Hematopoietic multipotent progenitor cell treated with erythropoietin and hydrocortisone succinate and interleukin-3 and kit ligand, for 8 days (in vitro differentiated cells): ENCODE measurements around the gene EYA3.

Source experiments
- DNase-seq: peaks from one replicate; pipeline ENCODE4 v3.0.0-alpha.2; 2015

EYA3 gene

DNA sequence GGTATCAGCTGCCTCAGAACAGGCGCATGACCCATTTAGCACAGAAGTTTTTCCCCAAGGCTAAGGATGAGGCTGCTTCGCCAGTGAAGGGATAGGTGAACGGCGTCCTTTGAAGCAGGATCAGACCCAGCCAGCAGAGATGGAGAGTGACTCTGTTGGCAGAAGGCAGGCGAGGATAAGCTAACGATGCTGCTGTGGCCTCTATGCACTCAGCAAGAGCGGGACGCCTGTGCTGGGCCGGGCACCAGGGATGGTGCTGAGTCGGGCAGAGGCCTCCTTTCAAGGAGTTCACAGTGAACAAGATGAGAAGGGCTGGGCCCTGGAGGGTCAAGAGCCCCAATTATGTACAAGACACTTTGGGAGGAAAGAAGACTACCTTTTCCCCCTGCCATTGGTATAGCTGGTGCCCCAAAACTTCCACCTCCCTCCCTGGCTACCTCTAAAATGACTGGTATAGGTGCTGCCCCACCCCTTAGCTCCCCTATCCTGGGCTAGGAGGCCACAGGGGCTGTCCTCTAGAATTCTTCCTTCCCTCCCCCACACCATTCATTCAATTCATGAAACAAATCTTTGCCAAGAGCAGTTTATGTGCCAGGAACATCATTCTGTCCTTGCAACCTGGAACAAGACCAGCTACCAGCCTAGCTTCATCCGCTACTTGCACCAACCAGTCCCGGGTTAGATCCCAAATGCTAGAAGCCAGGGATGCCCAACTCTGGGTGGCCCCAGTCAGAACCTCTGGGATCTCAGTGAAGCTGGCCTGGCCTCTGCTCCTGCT lies 121.1 kb downstream of the EYA3 start:
- no peak for DNase-seq

GRCh38 chr1:27966402-27967105 lies 121.9 kb downstream of the EYA3 start:
- no peak for DNase-seq

- DNase-seq: no peak
Observed at GRCh38 chr1:27963393-27963792, 125.0 kb downstream of the EYA3 start.

DNA sequence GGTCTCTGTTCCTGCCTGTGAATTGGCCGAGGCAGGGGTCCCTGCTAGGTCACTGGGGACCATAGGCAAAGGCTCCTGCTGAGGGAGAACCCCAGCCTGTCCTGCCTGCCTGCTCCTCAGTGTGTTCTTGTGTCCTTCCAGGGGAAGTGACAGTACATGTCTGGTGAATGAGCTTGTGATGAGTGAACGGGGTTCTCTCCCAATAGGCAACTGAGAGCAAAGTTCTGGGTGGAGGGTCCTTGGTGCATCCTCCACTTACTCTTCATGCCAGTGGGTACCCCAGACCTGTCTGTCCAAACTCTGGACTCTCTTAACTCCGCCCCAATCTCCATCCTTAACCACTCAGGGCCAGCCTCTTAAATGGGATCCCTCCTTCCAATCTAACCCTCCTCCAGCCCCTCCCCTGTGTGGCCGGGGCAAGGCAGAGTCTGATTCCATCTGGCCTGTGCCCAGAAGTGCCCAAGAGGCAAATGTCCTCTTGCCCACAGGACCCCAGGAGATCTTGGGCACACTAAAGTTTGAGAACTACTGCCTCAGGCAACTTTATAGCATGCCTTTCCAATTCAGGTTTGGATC lies 126.7 kb downstream of the EYA3 start:
- no peak for DNase-seq

DNA sequence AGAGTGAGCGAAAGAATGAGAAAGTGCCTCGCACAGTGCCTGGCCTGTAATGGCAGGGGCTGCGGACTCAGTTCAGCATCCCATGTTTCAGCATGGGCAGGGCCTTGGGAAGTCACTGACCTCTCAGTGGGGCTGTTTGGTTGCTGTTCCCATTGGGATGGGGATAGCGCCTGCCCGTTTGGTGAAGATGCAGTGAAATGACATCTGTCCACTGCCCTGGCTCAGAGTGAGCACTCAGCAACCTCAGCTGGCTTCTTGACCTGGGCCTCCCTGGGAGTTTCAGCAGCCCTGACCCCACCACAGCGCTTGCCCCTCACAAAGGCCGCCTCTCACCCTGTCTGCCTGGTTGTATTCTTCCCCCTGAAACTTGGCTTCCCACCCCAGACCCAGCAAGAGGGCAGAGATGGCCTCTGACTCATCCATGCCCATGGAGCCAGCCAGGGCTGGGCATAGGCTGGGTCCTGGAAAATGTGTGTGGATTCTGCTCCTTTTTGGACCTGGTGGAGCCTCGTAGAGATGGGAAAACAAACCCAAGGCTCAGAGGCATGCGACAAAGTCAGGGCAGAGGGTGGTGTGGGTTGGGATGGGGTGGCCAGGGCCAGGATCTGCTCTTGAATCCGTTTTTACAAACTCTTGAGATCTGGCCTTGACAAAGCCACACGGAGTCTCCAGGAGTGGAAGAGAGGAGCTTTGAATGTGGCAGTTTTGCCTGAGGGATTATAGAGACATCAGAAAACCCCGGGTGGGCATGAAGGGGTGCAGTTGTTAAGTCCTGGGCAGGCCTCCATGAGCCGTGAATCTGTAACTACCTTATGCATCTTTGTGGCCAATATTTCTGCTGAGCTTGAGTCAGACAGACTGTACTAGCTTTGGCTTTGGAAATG lies 127.4 kb downstream of the EYA3 start:
- no peak for DNase-seq

GRCh38 chr1:27959792-27960603 lies 128.4 kb downstream of the EYA3 start, which contains the start of gene XKR8:
Gene XKR8 (plus strand): TSS chr1:27959973. CDS start chr1:27960070, 97 bp downstream.
- DNase-seq: peak; percentile 83

- DNase-seq: no peak
Observed at GRCh38 chr1:27958513-27958912, 129.9 kb downstream of the EYA3 start.

DNA sequence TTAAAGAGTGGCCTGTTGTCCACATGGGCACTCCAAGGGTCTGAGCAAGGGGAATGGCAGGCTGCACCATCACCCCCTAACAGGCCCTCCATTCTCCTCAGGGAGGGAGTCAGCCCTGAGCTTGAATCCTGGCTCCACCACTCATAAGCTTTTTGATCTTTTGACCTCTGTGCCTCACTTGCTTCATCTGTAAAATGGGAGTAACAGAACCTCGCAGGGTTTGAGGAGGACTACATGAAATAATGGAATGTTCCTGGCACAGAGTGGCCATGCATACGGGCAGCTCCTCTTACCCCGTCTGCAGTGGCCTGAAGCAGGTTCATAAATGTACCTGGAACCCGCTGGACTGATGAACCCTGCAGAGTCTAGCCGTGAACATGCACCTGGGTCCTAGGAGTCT lies 130.8 kb downstream of the EYA3 start:
- no peak for DNase-seq

DNA sequence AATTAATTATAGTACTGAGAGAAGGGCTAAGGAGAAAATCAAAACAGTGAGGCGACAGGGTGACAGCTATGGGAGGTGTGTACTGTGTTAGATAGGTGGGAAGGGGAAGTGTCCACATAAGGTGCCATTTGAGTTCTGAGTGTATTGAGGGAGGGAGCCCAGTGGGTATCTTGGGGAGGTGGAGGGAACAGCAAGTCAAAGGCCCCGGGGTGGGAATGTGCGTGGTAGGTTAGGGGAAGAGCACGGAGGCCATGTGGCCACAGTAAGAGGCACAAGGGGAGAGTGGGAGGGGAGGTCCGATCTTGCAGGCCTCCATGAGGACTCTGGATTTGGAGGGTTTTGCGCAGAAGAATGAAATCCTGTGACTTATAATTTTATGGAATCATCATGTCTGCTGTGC lies 131.6 kb downstream of the EYA3 start:
- DNase-seq: no peak

DNA sequence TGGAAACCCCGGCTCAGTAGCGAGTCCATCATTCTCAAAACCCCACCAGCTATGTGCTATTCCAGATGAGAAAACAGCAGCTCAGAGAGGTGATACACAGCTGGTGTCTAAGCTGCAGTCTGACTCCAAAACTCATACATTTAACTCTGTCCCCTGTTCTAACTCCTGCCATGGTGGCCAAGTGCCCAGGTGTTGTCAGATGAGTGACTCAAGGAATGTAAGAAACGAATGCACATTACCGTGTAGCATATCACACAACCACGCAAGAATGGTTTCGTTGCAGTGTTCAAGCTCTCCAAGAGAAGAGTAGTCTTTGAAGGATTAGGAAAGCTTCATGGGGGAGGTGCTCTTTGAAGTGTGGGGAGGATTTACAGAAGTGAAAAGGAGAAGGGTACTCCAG lies 133.3 kb downstream of the EYA3 start:
- DNase-seq: no peak

DNA sequence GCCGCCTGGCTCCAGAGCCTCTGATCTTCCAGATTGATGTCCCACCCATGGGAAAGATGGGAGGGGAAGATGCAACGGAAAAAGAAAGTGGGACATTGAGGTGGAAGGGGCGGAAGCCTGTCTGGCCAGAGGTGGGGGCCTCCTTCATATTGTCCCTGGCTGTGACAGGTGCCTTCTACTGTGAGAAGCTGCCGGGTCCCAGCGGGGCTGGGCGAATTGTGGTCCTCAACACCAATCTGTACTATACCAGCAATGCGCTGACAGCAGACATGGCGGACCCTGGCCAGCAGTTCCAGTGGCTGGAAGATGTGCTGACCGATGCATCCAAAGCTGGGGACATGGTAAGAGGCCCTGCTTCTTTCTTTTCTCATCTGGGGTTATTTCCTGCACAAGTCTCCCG lies 134.2 kb downstream of the EYA3 start:
- DNase-seq: no peak

GRCh38 chr1:27952147-27952546 lies 136.3 kb downstream of the EYA3 start:
- no peak for DNase-seq

DNA sequence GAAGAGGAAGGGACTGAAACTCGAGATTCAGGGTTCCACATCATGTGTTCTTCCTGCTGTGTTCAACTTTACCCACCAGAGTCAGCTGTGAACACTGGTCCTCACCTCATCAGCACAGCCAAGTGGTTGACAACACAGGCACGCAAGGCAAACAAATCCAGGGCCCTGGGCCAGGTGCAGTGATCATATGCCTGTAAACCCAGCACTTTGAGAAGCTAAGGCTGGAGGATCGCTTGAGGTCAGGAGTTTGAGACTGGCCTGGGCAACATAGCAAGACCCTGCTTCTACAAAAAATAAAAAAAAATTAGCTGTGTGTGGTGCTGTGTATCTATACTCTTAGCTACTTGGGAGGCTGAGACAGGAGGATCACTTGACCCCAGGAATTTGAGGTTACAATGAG lies 137.0 kb downstream of the EYA3 start:
- DNase-seq: no peak

DNA sequence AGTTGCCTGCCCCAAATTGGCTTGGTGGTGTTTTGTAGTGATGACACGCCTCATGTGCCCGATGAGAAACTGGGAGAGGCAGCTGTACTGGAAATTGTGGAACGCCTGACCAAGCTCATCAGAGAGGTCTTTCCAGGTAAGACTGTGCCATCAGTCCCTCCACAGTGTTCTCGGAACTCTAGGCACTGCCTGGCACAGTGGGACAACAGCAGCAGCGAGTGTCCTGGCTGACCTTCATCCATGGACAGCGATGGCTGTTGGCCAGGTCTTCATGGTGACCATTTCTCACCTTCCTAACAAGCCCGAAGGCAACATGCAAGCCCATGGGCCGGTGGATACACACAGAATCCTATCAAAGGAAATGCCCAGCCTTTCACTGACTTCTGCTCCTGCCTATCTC lies 139.4 kb downstream of the EYA3 start:
- DNase-seq: no peak

DNA sequence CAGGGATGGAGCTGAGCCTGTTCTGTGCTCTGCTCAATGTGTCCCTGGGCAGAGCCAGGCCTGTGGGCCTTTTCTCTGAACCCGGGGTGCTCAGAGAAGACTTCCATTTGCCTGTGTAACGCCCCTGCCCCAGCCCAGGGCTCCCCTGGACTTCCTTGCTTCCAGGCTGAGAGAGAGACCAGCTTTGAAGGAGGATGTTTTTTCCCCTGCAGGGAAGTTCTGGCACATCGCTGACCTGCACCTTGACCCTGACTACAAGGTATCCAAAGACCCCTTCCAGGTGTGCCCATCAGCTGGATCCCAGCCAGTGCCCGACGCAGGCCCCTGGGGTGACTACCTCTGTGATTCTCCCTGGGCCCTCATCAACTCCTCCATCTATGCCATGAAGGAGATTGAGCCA lies 143.4 kb downstream of the EYA3 start:
- DNase-seq: no peak

DNA sequence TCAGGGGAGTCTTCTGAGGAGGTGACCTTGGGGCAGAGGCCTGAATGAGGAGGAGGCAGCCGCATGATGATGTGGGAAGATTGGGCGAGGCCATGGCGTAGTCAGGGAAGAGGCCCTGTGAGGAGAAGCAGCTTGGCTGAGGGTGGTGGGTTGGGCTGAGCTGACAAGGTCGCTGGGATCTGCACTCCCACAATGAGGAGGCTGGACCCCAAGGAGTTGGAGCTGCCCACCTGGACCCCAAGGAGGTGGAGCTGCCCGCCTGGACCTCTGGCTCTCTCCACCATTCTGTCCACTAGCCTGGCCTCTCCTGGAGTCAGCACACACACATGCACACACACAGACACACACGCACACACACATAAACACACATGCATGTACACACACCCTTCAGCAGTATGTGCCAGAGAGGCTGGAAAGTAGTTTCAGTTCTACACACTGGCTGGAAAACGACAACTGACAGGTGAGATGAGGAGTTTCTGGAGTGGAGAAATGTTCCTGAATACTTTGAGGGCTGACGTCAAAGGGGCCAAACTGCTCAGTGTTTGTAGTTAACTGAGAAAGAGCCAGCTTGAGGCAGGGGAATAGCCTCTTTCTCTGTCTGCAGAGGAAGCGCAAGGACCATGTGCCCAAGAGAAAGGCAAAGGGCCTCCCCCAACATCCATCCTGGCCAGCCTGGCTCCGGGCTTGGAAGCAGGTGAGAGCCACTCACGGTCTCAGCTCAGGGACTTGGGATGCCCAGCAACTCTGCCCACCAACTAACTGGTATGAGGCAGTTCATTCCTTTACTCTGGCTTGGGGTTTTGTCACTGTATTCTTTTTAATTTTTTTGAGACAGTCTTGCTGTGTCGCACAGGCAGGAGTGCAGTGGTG lies 146.5 kb downstream of the EYA3 start:
- no peak for DNase-seq

- peak; percentile 87 for DNase-seq
Observed at GRCh38 chr1:27940870-27941560, 147.4 kb downstream of the EYA3 start.

- DNase-seq: peak; percentile 66
Observed at GRCh38 chr1:27940297-27940696, 148.1 kb downstream of the EYA3 start.

DNA sequence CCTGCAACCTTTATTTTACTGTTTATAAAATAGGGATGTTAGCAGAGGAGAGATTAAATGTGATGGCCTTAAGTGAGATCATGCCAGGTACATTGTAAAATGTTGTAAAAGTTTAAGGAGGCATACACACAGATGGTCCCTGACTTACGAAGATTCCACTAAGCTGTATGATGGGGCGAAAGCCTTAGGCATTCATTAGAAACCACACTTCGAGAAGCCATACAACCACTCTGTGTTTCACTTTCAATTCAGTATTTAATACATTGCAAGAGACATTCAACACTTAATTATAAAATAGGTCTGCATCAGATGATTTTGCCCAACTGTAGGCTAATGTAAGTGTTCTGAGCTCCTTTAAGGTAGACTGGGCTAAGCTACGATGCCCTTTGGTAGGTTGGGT lies 149.9 kb downstream of the EYA3 start:
- DNase-seq: no peak

DNA sequence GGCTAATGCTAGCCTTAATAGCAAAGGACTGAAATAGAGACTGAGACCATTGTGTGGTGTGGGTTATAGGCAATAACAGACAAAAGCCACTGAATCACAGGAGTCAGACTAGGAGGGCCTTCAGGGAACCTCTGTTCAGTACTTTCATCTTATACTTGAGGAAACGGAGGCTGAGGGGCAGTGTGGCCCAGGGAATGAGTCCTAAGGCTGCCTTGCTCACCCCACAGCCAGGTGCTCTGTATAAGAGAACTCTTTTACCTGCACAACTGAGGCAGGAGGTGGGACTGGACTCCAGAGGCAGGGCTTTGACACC lies 150.9 kb downstream of the EYA3 start:
- no peak for DNase-seq

DNA sequence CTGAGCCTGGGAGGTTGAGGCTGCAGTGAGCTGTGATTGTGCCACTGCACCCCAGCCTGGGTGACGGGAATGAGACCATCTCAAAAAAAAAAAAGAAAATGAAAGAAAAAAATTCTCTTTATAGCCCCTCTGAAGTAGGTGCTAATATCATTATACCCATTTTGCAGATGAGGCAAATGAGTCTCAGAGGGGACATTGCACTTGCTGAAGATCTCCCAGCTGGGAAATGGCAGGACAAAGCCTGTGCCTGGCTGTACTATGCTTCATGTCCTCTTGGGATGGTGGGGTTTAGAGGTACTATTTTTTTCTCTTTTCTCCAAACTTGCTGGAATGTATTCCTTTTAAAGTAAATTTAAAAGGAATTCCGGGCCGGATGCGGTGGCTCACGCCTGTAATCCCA lies 152.0 kb downstream of the EYA3 start:
- DNase-seq: no peak
